ENCODE data around the gene SEC16A. TPM values are rescaled to one million over a fixed set of nuclear protein-coding genes. Genes with fewer than 3 reads are reported as not detected.

SEC16A gene
- total RNA-seq, 1 donor, result 38.4 TPM

DNA sequence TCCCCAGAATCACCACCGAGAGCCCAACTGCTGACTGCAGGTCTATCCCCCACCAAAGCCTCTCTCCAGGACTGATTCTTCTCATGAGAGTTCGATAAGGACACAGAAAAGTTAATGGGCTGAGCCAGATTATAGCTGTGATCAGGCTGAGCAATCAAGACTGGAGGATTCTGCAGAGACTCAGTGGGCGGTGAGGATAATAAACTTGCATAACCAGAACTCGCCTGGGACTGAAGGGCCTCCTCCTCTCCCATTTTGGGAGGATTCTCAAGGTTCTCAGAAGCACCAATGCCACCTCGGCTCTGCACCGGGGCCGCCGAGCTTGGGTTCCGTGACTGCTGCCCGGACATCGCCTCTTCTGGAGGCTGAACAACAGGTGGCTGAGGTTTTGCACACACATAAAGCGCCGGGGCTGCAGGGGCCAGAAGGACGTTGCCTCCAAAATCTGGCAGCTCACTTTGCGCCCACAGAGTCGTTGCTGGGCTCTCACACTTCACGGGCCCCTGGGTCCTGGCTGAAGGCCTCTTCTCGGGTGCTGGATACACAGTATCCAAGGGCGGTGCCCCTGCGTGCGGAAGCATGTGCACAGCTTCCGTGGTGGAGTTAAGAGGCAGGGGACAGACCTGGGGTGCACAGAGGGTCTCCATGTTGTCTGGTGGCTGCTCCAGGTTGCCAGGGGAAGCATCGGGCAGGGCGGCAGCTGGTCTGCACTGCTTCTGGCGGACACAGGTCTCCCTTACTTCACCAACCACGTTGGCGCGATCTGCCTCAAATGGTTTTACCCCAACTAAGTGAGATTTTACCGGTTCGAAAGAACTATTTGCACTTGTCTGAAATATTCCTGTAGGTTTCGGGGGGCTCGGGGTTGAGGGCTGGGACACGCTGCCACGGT lies 7.6 kb downstream of the SEC16A start:
- no peak overlapping the region for H3K4me2 ChIP-seq (ENCODE audit: insufficient read depth, low read length)
- peaks cover 100% of the 10 kb centered on the region for H3K79me2 ChIP-seq (ENCODE audit: insufficient read depth, low read length)
- H3K27ac ChIP-seq (ENCODE audit: low read depth, low read length), result no peak overlapping the region
- no peak overlapping the region for H2AFZ ChIP-seq (ENCODE audit: low read length)
- TF ChIP-seq, protein P1, sequence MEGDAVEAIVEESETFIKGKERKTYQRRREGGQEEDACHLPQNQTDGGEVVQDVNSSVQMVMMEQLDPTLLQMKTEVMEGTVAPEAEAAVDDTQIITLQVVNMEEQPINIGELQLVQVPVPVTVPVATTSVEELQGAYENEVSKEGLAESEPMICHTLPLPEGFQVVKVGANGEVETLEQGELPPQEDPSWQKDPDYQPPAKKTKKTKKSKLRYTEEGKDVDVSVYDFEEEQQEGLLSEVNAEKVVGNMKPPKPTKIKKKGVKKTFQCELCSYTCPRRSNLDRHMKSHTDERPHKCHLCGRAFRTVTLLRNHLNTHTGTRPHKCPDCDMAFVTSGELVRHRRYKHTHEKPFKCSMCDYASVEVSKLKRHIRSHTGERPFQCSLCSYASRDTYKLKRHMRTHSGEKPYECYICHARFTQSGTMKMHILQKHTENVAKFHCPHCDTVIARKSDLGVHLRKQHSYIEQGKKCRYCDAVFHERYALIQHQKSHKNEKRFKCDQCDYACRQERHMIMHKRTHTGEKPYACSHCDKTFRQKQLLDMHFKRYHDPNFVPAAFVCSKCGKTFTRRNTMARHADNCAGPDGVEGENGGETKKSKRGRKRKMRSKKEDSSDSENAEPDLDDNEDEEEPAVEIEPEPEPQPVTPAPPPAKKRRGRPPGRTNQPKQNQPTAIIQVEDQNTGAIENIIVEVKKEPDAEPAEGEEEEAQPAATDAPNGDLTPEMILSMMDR (IDR thresholded peaks at IDR 0.05; ENCODE audit: extremely low read depth, low read depth, low read length), result no peak
- H3K4me3 ChIP-seq (ENCODE audit: insufficient read depth, low read length), result no peak overlapping the region
- no peaks in the 10 kb centered on the region for H3K4me1 ChIP-seq (ENCODE audit: insufficient read depth, low read length)
- H4K20me1 ChIP-seq (ENCODE audit: insufficient read depth, low read length), result peaks cover 90% of the 10 kb centered on the region
- no peaks in the 10 kb centered on the region for H3K9me3 ChIP-seq (ENCODE audit: low read depth, low read length)
- peaks cover 84% of the 10 kb centered on the region for H3K36me3 ChIP-seq (ENCODE audit: insufficient read depth, low read length)
- no peak for DNase-seq (ENCODE audit: insufficient read length, low spot score, missing footprints)
- H3K27me3 ChIP-seq (ENCODE audit: insufficient read depth, low read length), result no peaks in the 10 kb centered on the region

DNA sequence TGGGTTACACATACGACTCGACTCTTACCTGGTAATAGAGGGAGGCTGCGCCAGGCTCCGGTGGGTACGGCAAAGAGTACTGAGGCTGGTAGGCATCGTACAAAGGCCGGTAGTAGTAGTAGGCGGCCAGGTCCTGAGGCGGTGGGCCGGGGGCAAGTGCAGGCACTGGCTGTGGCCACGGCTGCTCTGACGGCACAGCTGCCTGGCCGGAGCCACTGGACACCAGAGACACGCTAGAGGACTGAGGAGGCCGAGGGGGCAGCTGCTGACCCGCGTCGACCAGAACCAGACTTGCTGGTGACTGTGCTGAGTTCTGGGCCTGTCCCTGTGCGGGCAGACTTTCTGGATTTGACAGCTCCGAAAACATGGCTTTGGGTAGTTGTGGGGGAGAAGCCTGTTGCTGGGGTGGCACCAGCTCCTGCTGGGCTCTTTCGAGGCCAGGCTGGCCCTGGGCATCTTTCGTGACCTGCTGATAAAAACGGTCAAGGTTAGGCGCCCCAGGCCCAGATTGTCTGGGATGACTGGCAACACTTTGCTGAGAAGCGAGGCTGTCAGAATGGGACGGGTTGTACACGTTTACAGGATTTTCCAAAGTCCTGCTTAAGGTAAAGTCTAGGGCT lies 8.7 kb downstream of the SEC16A start:
- Histone ChIP-seq H4K20me1 (ENCODE audit: insufficient read depth, low read length) (peaks cover 90% of the 10 kb centered on the region), H3K27ac (ENCODE audit: low read depth, low read length) (no peak overlapping the region), H3K4me2 (ENCODE audit: insufficient read depth, low read length) (no peak overlapping the region), H3K27me3 (ENCODE audit: insufficient read depth, low read length) (no peaks in the 10 kb centered on the region), H2AFZ (ENCODE audit: low read length) (no peak overlapping the region), H3K9me3 (ENCODE audit: low read depth, low read length) (no peaks in the 10 kb centered on the region), H3K36me3 (ENCODE audit: insufficient read depth, low read length) (peaks cover 89% of the 10 kb centered on the region), H3K79me2 (ENCODE audit: insufficient read depth, low read length) (peaks cover 100% of the 10 kb centered on the region), H3K4me3 (ENCODE audit: insufficient read depth, low read length) (no peak overlapping the region), H3K4me1 (ENCODE audit: insufficient read depth, low read length) (no peaks in the 10 kb centered on the region)
- TF ChIP-seq, protein P1 (IDR thresholded peaks at IDR 0.05; ENCODE audit: extremely low read depth, low read depth, low read length), result no peak
- no peak for DNase-seq (ENCODE audit: insufficient read length, low spot score, missing footprints)

DNA sequence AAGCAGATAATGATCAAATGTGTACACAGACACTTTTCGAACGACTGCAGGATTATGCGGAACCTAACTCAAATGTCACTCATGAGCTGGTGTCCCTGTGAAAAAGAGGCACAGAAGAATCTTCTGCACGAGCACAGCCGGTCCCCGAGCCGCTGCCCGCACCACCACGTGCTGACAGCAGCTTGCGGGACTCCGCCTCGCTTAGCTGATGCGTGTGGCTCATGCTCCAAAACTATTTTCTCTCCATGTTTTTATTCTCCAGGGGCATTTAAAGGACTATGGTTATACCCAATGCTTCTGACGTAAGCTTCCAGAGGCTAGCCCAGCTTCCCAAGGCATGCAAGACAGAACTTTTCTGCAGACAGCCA lies 9.5 kb downstream of the SEC16A start:
- Histone ChIP-seq H4K20me1 (ENCODE audit: insufficient read depth, low read length) (peaks cover 87% of the 10 kb centered on the region), H3K4me2 (ENCODE audit: insufficient read depth, low read length) (no peak overlapping the region)
- TF ChIP-seq, protein P1 (IDR thresholded peaks at IDR 0.05; ENCODE audit: extremely low read depth, low read depth, low read length), result no peak

More for the DNA sequence above, 9.5 kb downstream of the SEC16A start:
- no peaks in the 10 kb centered on the region for H3K4me1 ChIP-seq (ENCODE audit: insufficient read depth, low read length)
- no peak for DNase-seq (ENCODE audit: insufficient read length, low spot score, missing footprints)
- H3K27ac ChIP-seq (ENCODE audit: low read depth, low read length), result no peak overlapping the region
- peaks cover 100% of the 10 kb centered on the region for H3K79me2 ChIP-seq (ENCODE audit: insufficient read depth, low read length)
- no peak overlapping the region for H2AFZ ChIP-seq (ENCODE audit: low read length)
- H3K27me3 ChIP-seq (ENCODE audit: insufficient read depth, low read length), result no peaks in the 10 kb centered on the region
- H3K9me3 ChIP-seq (ENCODE audit: low read depth, low read length), result no peaks in the 10 kb centered on the region
- H3K36me3 ChIP-seq (ENCODE audit: insufficient read depth, low read length), result peaks cover 93% of the 10 kb centered on the region
- no peak overlapping the region for H3K4me3 ChIP-seq (ENCODE audit: insufficient read depth, low read length)

Measured in osteoblast (primary cell).